ENCODE measurements around the gene C1orf116. TPM values are rescaled to one million over a fixed set of nuclear protein-coding genes. Genes with fewer than 3 reads are reported as not detected.

C1orf116 gene
- total and polyA plus RNA-seq, 8 donors: 17.1 to 91.7 (median 41.3) TPM

- H3K4me3 ChIP-seq: no peak overlapping the region
- H3K36me3 ChIP-seq: no peaks in the 10 kb centered on the region
- 45 to 68% (median 52%) methylated on average over 10 of the region's 10 CpGs for WGBS, 5 donors
- no peaks in the 10 kb centered on the region for H3K27me3 ChIP-seq
- peaks cover 34 to 60% (median 47%) of the 10 kb centered on the region in 4 donors for H3K4me1 ChIP-seq
- H3K27ac ChIP-seq: peak overlapping the region; percentile 82 to 94 (median 88)
- no peaks in the 10 kb centered on the region for H3K9me3 ChIP-seq
- intact Hi-C loops (cut with DNase I; ENCODE audit: low total_unique reads): no loop called here
- DNase-seq: peak; percentile 61 to 74
- TF ChIP-seq POLR2AphosphoS5 (IDR thresholded peaks at IDR 0.05) (peak; percentile 4 to 84 (median 81)), EP300 (IDR thresholded peaks at IDR 0.05) (no peak)
Observed at GRCh38 chr1:207009182-207009850, 23.2 kb downstream of the C1orf116 start.

- Histone ChIP-seq H3K9me3 (no peaks in the 10 kb centered on the region), H3K27ac (peak overlapping the region; percentile 46 to 94 (median 83)), H3K4me1 (peaks cover 44 to 78% (median 65%) of the 10 kb centered on the region in 4 donors), H3K4me3 (no peak overlapping the region), H3K27me3 (no peaks in the 10 kb centered on the region), H3K36me3 (no peaks in the 10 kb centered on the region)
- TF ChIP-seq POLR2A (IDR thresholded peaks at IDR 0.05): no peak
- TF ChIP-seq POLR2AphosphoS5 (IDR thresholded peaks at IDR 0.05): peak in 1 of 3 donors; percentile 33
- intact Hi-C loops (cut with DNase I; ENCODE audit: low total_unique reads): no loop called here
- DNase-seq: peak; percentile 74 to 77
- WGBS, 5 donors: 54 to 64% (median 56%) methylated on average over 5 of the region's 5 CpGs
Observed at GRCh38 chr1:207007352-207008033, 25.1 kb downstream of the C1orf116 start.

GRCh38 chr1:207006914-207007313 is 25.6 kb downstream of the C1orf116 start:
- TF ChIP-seq EP300 (IDR thresholded peaks at IDR 0.05): no peak
- peaks cover 50 to 84% (median 69%) of the 10 kb centered on the region in 4 donors for H3K4me1 ChIP-seq
- 43 to 69% (median 54%) methylated on average over 3 of the region's 3 CpGs for WGBS, 5 donors
- no peaks in the 10 kb centered on the region for H3K36me3 ChIP-seq
- no peaks in the 10 kb centered on the region for H3K9me3 ChIP-seq
- H3K27ac ChIP-seq: peak overlapping the region; percentile 46 to 94 (median 83)
- intact Hi-C loops (cut with DNase I; ENCODE audit: low total_unique reads): no loop called here
- H3K27me3 ChIP-seq: no peaks in the 10 kb centered on the region
- no peak overlapping the region for H3K4me3 ChIP-seq
- no peak for DNase-seq

GRCh38 chr1:207006083-207006482 is 26.5 kb downstream of the C1orf116 start:
- intact Hi-C loops (cut with DNase I; ENCODE audit: low total_unique reads): no loop called here
- Histone ChIP-seq H3K4me3 (no peak overlapping the region), H3K4me1 (peaks cover 50 to 85% (median 71%) of the 10 kb centered on the region in 4 donors), H3K9me3 (no peaks in the 10 kb centered on the region), H3K27ac (peak overlapping the region; percentile 82 to 94 (median 89)), H3K36me3 (no peaks in the 10 kb centered on the region), H3K27me3 (no peaks in the 10 kb centered on the region)
- 46 to 78% (median 58%) methylated on average over 3 of the region's 3 CpGs for WGBS, 5 donors
- DNase-seq: no peak
- TF ChIP-seq POLR2A (IDR thresholded peaks at IDR 0.05) (no peak), POLR2AphosphoS5 (IDR thresholded peaks at IDR 0.05) (no peak)

- no peaks in the 10 kb centered on the region for H3K27me3 ChIP-seq
- peak overlapping the region; percentile 82 to 94 (median 89) for H3K27ac ChIP-seq
- peak; percentile 76 to 90 for DNase-seq
- intact Hi-C loops (cut with DNase I; ENCODE audit: low total_unique reads): no loop called here
- 15 to 33% (median 25%) methylated on average over 9 of the region's 9 CpGs for WGBS, 5 donors
- H3K36me3 ChIP-seq: no peaks in the 10 kb centered on the region
- H3K4me3 ChIP-seq: peak overlapping the region in 1 of 4 donors; percentile 10
- H3K4me1 ChIP-seq: peaks cover 52 to 76% (median 64%) of the 10 kb centered on the region in 4 donors
- TF ChIP-seq CTCF (IDR thresholded peaks at IDR 0.05) (peak in 5 of 7 experiments; percentile 37 to 76 (median 66)), POLR2AphosphoS5 (IDR thresholded peaks at IDR 0.05) (peak in 2 of 3 donors; percentile 55 to 73), EP300 (IDR thresholded peaks at IDR 0.05) (no peak), POLR2A (IDR thresholded peaks at IDR 0.05) (no peak)
- H3K9me3 ChIP-seq: no peaks in the 10 kb centered on the region
Observed at GRCh38 chr1:207004931-207005830, 27.4 kb downstream of the C1orf116 start.

- intact Hi-C loops (cut with DNase I; ENCODE audit: low total_unique reads): no loop called here
- no peak overlapping the region for H3K4me3 ChIP-seq
- TF ChIP-seq POLR2A (IDR thresholded peaks at IDR 0.05) (no peak), CTCF (IDR thresholded peaks at IDR 0.05) (no peak)
- peaks cover 41 to 57% (median 47%) of the 10 kb centered on the region in 4 donors for H3K4me1 ChIP-seq
- no peak for DNase-seq
- H3K9me3 ChIP-seq: no peaks in the 10 kb centered on the region
- peak overlapping the region; percentile 74 to 94 (median 83) for H3K27ac ChIP-seq
- WGBS, 5 donors: 73 to 92% (median 78%) methylated on average over 4 of the region's 4 CpGs
- H3K36me3 ChIP-seq: no peaks in the 10 kb centered on the region
- no peaks in the 10 kb centered on the region for H3K27me3 ChIP-seq
Observed at GRCh38 chr1:207003210-207003609, 29.3 kb downstream of the C1orf116 start.

All from stomach (tissue), 9 donors.